Dendritic cell treated with granulocyte-macrophage colony-stimulating factor and Interleukin-4, amounts not matched to agents 40 ng/mL and 50 ng/mL, for 4 days (primary cell): ENCODE results near the gene SAA4.
"Not testable (repeated sequence)": the region's sequence is repeated elsewhere in the genome, so short reads cannot be mapped to it uniquely, and the experiment has no call there.

Source experiments
- H3K27ac Mint-ChIP-seq: one replicate; pipeline ENCODE4 v1.8.0; 2022; ENCODE audit warnings: mild to moderate bottlenecking, mixed read lengths
- H3K27me3 Mint-ChIP-seq: one replicate; pipeline ENCODE4 v1.8.0; 2022; ENCODE audit warnings: mild to moderate bottlenecking, mixed read lengths
- H3K36me3 Mint-ChIP-seq: one replicate; pipeline ENCODE4 v1.8.0; 2022; ENCODE audit warnings: low read depth, mixed read lengths
- H3K4me1 Mint-ChIP-seq: one replicate; pipeline ENCODE4 v1.8.0; 2022; ENCODE audit warnings: low read depth, mixed read lengths
- H3K4me3 Mint-ChIP-seq: one replicate; pipeline ENCODE4 v1.8.0; 2022; ENCODE audit warnings: mild to moderate bottlenecking, moderate library complexity, mixed read lengths
- H3K9me3 Mint-ChIP-seq: one replicate; pipeline ENCODE4 v1.8.0; 2022; ENCODE audit warnings: mixed read lengths
- intact Hi-C: fragments of 100-400 bp; cut with micrococcal nuclease; formaldehyde crosslinking; loops from one replicate; pipeline ENCODE4 v1.15.0; 2022

The SAA4 gene

GRCh38 chr11:18233912-18234311 lies 2.7 kb downstream of the SAA4 start:
- intact Hi-C loops = no loop called here
- no peaks in the 10 kb centered on the region for H3K36me3 Mint-ChIP-seq
- H3K4me3 Mint-ChIP-seq = no peak overlapping the region
- H3K9me3 Mint-ChIP-seq = no peaks in the 10 kb centered on the region
- H3K4me1 Mint-ChIP-seq = peaks cover 8% of the 10 kb centered on the region
- peaks cover 29% of the 10 kb centered on the region for H3K27me3 Mint-ChIP-seq
- no peak overlapping the region for H3K27ac Mint-ChIP-seq

DNA sequence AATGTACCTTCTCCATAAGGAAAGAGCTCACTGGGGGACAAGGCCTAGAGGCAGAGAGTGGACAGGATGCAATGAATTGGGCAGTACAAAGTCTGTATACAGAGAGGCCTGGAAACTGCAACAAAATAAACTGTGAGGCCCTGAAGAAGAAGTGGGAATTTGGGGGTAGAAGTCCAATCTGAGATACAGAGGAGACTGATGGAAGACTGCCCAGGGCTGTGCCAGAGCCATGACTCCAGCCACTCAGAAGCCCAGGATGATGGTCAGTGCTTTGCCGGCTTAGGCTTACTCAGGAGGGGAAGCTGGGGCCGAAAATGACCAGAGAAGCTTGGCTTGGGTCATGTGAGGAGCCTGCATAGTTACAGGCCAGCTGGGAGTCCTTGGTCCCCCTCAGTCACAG lies 5.7 kb downstream of the SAA4 start:
- no peaks in the 10 kb centered on the region for H3K36me3 Mint-ChIP-seq
- H3K9me3 Mint-ChIP-seq = no peaks in the 10 kb centered on the region
- peaks cover 13% of the 10 kb centered on the region for H3K27me3 Mint-ChIP-seq
- peaks cover 10% of the 10 kb centered on the region for H3K4me1 Mint-ChIP-seq
- H3K4me3 Mint-ChIP-seq = no peak overlapping the region
- intact Hi-C loops = no loop called here
- no peak overlapping the region for H3K27ac Mint-ChIP-seq

DNA sequence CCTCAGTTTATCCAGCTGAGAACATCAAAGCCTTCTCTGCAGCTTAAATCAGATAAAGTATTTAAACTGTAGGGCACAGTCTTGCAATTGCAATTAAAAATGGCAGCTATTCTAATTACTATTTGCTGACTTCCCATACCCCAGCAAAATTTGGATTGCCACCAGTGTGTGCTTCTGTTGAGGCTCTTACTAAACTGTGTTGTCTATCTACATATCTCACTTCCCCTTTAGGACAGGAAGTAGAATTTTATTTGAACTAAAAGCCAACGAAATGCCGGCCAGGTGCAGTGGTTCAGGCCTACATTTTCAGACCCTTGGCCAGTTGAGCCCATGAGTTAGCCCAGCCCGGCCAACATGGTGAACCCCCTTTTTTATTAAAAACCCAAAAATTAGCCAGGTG lies 7.1 kb downstream of the SAA4 start:
- Mint-ChIP-seq H3K27me3 (peaks cover 5% of the 10 kb centered on the region), H3K4me3 (no peak overlapping the region), H3K36me3 (no peaks in the 10 kb centered on the region), H3K27ac (no peak overlapping the region), H3K9me3 (no peaks in the 10 kb centered on the region), H3K4me1 (peaks cover 10% of the 10 kb centered on the region)
- intact Hi-C loops = no loop called here

DNA sequence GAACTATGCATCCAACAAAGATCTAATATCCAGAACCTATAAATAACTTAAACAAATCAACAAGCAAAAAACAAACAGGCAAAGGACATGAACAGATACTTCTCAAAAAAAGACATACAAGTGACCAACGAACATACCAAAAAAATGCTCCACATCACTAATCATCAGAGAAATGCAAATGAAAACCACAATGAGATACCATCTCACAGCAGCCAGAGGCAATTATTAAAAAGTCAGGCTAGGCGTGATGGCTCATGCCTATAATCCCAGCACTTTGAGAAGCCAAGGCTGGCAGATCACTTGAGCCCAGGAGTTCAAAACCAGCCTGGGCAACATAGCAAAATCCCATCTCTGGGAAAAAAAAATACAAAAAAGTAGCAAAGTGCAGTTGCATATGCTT lies 10.7 kb downstream of the SAA4 start:
- Mint-ChIP-seq H3K27me3 (peaks cover 4% of the 10 kb centered on the region), H3K27ac (no peak overlapping the region), H3K36me3 (no peaks in the 10 kb centered on the region)

DNA sequence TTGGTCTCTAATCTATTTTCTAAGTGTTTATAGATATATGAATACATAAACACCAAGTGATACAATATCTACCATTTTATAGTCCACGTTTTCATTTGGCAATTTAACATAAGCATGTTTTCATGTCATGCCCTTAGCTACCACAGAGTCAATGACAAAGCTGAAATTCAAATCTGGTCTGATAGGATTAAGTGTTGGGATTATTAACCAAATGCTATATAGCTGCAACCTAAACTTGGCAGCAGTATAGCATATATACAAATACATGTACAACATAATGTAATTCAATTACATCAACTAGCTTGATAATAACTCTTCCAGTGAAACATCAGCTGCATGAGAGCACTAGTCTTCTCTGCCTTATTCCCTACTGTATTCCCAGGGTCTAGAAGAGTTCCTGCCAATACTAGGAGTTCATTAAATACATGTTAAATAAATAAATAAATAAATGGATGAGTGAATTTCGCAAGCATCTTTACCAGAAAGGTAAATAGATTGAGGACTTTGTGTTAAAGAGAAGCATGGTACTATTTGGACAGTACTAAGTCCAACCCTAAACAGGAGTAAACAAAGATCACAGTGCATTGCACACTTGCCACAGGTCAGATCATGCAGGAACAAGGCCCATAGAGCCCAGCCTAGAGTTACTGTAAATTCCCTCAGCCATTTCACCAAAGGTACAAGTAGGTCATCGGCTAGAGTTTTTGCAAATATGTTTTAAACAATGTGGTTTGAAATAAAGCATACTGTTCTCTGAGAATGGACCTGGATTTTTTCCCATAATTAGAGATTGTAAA lies 12.8 kb downstream of the SAA4 start:
- Mint-ChIP-seq H3K27ac (no peak overlapping the region), H3K36me3 (no peaks in the 10 kb centered on the region), H3K9me3 (no peaks in the 10 kb centered on the region), H3K4me1 (peaks cover 6% of the 10 kb centered on the region), H3K27me3 (peaks cover 8% of the 10 kb centered on the region), H3K4me3 (no peak overlapping the region)
- intact Hi-C loops = no loop called here

More for the DNA sequence above, 10.7 kb downstream of the SAA4 start:
- Mint-ChIP-seq H3K4me1 (peaks cover 15% of the 10 kb centered on the region), H3K4me3 (no peak overlapping the region), H3K9me3 (no peaks in the 10 kb centered on the region)
- intact Hi-C loops = no loop called here

GRCh38 chr11:18222814-18223421 lies 13.7 kb downstream of the SAA4 start:
- peaks cover 4% of the 10 kb centered on the region for H3K4me1 Mint-ChIP-seq
- H3K9me3 Mint-ChIP-seq = no peaks in the 10 kb centered on the region
- H3K27me3 Mint-ChIP-seq = peaks cover 10% of the 10 kb centered on the region
- H3K36me3 Mint-ChIP-seq = no peaks in the 10 kb centered on the region
- intact Hi-C loops = no loop called here
- H3K27ac Mint-ChIP-seq = no peak overlapping the region
- H3K4me3 Mint-ChIP-seq = no peak overlapping the region

DNA sequence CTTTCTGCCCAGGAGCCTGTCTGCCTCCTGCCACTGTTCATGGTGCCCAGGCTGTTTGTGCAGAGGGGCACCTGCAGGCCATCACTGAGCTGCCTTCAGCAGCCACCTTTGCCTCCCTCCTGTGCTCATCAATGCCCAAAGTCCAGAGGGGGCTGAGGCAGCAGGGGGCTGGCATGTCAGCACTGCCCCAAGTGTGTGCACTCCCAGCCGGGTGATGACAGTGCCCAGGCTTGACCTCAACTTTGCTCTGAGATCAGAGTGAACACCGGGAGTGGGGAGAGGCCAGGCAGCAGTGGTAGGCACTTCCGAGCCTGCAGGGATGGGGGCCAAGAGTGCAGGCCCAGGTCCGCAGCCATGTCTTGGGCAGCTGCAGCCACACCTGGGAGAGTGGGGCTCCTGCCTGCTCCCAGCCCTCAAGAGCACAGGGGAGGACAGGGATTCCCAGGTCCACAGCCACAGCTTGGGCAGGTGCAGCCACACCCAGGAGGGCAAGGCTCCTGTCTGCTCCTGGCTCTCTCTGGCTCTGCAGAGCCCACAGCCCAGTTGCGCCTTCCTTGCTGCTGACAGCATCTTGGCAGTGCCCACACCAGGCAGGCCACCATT lies 15.2 kb downstream of the SAA4 start:
- H3K4me1 Mint-ChIP-seq = peaks cover 4% of the 10 kb centered on the region
- no peaks in the 10 kb centered on the region for H3K9me3 Mint-ChIP-seq
- H3K4me3 Mint-ChIP-seq = no peak overlapping the region
- H3K27ac Mint-ChIP-seq = no peak overlapping the region
- H3K27me3 Mint-ChIP-seq = peaks cover 14% of the 10 kb centered on the region
- intact Hi-C loops = no loop called here
- H3K36me3 Mint-ChIP-seq = no peaks in the 10 kb centered on the region

- H3K36me3 Mint-ChIP-seq = no peaks in the 10 kb centered on the region
- H3K4me1 Mint-ChIP-seq = no peaks in the 10 kb centered on the region
- H3K27ac Mint-ChIP-seq = no peak overlapping the region
- H3K4me3 Mint-ChIP-seq = no peak overlapping the region
- intact Hi-C loops = no loop called here
- H3K27me3 Mint-ChIP-seq = peaks cover 59% of the 10 kb centered on the region
- H3K9me3 Mint-ChIP-seq = no peaks in the 10 kb centered on the region
Measured at GRCh38 chr11:18209058-18209457, 27.5 kb downstream of the SAA4 start.

DNA sequence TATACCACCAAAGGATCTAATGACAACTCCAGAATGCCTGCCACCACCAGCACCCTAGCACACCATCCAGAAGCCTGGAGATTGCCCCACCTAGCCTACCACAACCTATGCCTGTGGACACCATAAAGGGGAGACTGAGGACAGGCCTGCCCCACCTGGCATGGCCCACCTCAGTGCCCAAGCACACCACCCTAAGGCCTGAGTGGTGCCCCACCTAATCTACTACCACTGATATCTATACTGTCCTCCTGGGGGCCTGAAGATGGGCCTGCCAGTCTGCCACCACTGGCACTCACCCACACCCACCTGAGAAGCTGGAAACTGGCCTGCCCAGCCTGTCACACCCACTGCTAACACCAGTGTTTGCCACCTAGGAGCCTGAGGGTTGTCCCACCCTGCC lies 31.8 kb downstream of the SAA4 start:
- no peaks in the 10 kb centered on the region for H3K4me1 Mint-ChIP-seq
- no peaks in the 10 kb centered on the region for H3K9me3 Mint-ChIP-seq
- no peaks in the 10 kb centered on the region for H3K36me3 Mint-ChIP-seq
- no peak overlapping the region for H3K4me3 Mint-ChIP-seq
- intact Hi-C loops = no loop called here
- H3K27ac Mint-ChIP-seq = no peak overlapping the region
- H3K27me3 Mint-ChIP-seq = peaks cover 53% of the 10 kb centered on the region

GRCh38 chr11:18204220-18204619 lies 32.4 kb downstream of the SAA4 start:
- intact Hi-C loops = no loop called here
- Mint-ChIP-seq H3K9me3 (no peaks in the 10 kb centered on the region), H3K27ac (no peak overlapping the region)

DNA sequence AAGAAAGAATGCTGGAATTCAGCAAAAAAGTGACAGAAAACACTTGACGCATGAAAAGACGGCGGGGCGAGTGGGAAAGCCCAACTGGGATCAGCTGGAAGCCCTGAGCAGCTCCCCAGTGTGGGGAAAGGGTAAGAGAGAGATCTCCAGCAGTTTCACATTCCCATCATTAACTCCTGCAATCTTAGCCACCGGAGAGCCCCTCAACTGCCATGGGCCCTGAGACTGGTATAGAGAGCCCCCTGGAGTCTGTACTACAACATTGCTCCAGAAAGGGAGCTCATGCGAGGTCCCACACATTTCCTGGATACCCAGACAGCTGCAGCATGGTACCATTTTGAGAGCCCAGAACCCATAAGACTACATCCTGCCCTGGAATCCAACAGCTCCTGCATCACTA lies 32.9 kb downstream of the SAA4 start:
- no peaks in the 10 kb centered on the region for H3K9me3 Mint-ChIP-seq
- H3K27ac Mint-ChIP-seq = no peak overlapping the region
- peaks cover 44% of the 10 kb centered on the region for H3K27me3 Mint-ChIP-seq
- H3K4me3 Mint-ChIP-seq = no peak overlapping the region
- intact Hi-C loops = loop anchor here (1.0 kb wide), 1 partner anchor 88 kb away; no protein-coding TSS in a partner anchor
- no peaks in the 10 kb centered on the region for H3K4me1 Mint-ChIP-seq
- no peaks in the 10 kb centered on the region for H3K36me3 Mint-ChIP-seq

More at GRCh38 chr11:18204220-18204619, 32.4 kb downstream of the SAA4 start:
- no peaks in the 10 kb centered on the region for H3K36me3 Mint-ChIP-seq
- peaks cover 47% of the 10 kb centered on the region for H3K27me3 Mint-ChIP-seq
- H3K4me1 Mint-ChIP-seq = no peaks in the 10 kb centered on the region
- no peak overlapping the region for H3K4me3 Mint-ChIP-seq

DNA sequence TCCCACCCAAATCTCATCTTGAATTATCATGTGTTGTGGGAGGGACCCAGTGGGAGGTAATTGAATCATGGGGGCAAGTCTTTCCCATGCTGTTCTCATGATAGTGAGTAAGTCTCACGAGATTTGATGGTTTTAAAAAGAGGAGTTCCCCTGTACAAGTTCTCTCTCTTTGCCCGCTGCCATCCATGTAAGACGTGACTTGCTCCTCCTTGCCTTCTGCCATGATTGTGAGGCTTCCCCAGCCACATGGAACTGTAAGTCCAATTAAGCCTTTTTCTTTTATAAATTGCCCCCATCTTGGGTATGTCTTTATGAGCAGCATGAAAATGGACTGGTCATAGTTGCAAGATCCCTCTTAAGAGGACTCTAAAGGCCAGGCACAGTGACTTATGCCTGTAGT lies 38.9 kb downstream of the SAA4 start:
- H3K4me1 Mint-ChIP-seq, H3K4me3 Mint-ChIP-seq, H3K27ac Mint-ChIP-seq, intact Hi-C loops, H3K36me3 Mint-ChIP-seq, H3K9me3 Mint-ChIP-seq, H3K27me3 Mint-ChIP-seq: not testable (repeated sequence)

DNA sequence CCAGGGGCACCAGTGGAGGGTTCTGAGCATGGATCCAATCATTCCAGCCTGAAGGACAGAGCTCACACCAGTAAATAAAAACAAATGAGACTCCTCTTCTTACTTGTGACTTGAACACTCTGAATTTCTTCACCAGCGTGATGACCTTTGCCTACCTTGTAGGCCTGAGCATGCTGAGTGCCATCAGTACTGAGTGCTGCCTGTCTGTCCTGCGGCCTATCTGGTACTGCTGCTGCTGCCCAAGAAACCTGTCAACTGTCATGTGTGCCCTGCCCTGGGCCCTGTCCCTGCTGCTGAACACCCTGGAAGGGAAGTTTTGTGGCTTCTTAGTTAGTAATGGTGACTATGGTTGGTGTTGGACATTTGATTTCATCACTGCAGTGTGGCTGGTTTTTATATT lies 40.1 kb downstream of the SAA4 start:
- Mint-ChIP-seq H3K27me3 (peaks cover 10% of the 10 kb centered on the region), H3K4me1 (peaks cover 7% of the 10 kb centered on the region), H3K27ac (no peak overlapping the region), H3K4me3 (no peak overlapping the region), H3K36me3 (no peaks in the 10 kb centered on the region), H3K9me3 (no peaks in the 10 kb centered on the region)
- intact Hi-C loops = no loop called here

DNA sequence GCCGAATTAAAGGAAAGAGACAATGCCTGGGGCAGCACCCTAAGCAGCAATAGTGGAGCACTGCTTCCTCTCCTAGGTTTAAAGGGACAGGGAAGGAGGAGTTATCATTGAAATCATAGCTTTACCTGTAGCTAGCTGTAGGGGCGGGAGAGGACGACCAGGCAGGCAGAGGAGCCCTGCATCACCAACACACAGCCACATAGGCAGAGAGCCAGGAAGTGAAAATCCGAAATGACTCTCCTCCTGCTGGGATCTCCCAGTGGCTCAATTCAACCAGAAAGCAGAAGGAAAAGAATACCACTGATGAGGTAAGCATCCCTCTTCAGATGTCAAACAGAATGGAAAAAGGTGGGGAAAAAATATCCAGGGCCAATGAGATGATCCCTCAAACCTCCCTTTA lies 43.6 kb downstream of the SAA4 start:
- Mint-ChIP-seq H3K27ac (no peak overlapping the region), H3K4me1 (peaks cover 7% of the 10 kb centered on the region), H3K36me3 (no peaks in the 10 kb centered on the region), H3K9me3 (no peaks in the 10 kb centered on the region), H3K4me3 (no peak overlapping the region), H3K27me3 (peaks cover 10% of the 10 kb centered on the region)
- intact Hi-C loops = no loop called here
